NCI-H748 (cell line): ENCODE data around the gene EME1.

Source experiments
- DNase-seq: peaks from one replicate; lab custom pipeline; 2025; ENCODE audit not compliant: unreplicated experiment; lab: John Stamatoyannopoulos, UW

EME1 gene

DNA sequence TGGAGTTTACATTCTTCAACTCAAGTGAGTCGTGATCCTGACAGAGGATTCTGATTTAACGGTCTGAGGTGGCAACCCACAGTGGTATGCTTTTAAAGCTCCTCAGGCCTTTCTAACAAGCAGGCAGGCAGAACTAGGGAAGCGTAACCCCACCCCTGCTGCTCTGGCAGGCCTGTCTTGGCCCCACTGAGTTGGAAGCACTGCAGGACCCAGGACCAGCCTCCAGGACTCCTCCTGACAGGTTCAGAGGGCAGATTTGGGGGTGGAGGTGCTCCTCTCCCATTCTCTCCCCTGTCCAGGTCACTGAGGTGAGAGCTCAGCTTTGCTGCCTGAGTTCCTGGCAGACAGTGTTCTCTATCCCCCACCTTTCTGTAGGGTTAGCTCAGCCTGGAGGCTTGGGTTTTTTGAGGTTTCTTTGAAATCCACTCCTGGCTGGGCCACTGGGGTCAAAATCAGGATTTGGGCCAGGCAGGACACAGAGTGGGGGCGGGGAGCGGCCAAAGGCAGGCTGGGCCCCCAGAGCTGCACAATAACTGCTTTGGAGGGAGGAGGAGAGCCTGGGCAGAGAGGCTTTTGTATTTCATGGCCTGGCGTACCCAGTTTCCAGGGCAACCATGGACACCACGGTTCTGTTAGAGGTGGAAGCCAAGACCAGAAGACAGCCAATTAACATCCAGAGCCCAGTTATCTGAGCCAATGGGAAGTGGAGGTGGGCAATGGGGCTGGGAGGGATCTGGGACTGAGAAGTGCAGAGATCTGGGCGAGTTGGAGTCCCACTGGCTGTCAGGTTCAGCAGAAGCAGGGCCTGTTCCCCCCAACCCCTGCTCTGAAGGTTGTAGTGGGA, 9.6 kb upstream of the EME1 start:
- peak; percentile 74 for DNase-seq

GRCh38 chr17:50364061-50364458, 9.0 kb upstream of the EME1 start:
- no peak for DNase-seq

GRCh38 chr17:50364715-50365114, 8.3 kb upstream of the EME1 start:
- DNase-seq = no peak

- DNase-seq = no peak
Measured at GRCh38 chr17:50365165-50365564, 7.9 kb upstream of the EME1 start.

- no peak for DNase-seq
Measured at GRCh38 chr17:50365649-50366393, 7.2 kb upstream of the EME1 start.

DNA sequence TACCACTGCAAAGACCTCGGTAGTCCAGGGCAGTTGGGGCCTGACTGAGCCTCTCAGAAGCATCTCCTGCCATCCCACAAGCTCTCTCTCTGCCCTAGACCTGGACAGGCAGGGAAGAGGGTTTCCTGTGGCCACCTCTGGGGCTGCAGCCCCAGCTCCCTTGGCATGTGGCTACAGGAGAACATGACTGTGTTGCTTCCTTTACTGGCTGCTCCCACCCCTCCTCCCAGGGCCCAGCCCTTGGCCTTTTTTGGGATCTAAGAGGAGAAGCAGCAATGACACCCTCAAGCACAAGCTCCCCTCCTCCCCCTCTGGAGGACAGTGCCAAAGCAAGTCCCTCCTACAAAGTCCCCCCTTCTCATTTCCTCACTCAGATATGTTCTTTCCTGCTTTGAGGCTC, 5.6 kb upstream of the EME1 start:
- DNase-seq = no peak

DNA sequence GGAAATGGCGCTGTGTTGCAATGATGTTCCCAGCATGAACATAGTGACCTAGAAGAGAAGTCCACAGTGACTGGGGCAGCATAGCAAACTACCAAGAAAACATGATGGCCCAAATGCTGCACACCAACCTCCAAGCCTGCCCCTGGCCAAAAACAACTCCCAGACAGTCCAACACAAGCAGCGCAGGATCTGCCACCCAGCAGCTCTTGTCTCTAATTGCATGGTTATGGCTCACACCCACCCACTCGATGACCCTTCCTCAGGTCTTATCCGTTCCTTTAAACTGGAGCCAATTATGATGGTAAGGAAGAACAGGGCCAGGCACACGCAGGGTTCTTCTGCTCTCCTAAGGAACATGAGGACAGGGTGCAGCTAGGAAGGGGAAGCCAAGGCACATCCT, 3.0 kb upstream of the EME1 start:
- DNase-seq = no peak

DNA sequence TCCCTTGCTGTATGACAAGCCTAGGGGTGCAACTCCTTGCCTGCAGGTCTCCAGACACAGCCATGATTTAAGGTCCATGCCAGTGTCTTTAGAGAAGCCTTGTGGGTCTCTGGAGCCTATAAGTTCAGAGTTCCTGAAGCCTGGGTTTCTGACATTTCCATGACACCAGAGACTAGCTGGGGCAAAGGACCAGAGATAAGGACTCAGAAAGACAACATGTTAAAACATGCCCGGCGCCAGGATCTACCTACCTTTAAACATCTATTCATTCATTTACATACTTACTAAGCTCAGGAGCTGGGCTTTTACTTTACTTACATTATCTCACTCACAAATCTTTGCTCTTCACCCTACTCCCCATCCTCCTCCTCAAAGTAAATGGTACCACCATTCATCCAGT, 1.5 kb upstream of the EME1 start:
- DNase-seq = no peak

DNA sequence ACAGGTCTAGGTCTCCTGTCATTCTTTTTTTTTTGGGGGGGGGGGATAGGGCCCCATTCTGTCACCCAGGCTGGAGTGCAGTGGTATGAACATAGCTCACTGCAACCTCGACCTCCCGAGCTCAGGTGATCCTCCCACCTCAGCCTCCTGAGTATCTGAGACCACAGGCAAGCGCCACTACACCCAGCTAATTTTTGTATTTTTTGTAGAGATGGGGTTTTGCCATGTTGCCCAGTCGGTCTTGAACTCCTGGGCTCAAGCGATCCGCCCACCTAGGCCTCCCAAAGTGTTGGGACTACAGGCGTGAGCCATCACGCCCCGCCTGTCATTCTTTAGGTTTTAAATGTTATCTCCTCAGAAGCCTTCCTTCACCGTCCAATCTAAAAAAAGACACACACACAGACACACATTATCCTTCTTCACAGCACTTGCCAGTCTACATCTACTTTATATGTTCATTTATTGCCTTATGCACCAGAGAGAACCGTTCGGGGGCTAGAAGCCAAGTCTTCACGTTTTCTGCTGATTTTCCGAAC, 739 bp upstream of the EME1 start:
- no peak for DNase-seq

GRCh38 chr17:50373705-50374104, 676 bp downstream of the EME1 start:
- DNase-seq = no peak

- DNase-seq = peak; percentile 74
Measured at GRCh38 chr17:50375858-50376538, 3.0 kb downstream of the EME1 start.

GRCh38 chr17:50379351-50380132, 6.5 kb downstream of the EME1 start:
- DNase-seq = no peak

GRCh38 chr17:50380369-50381259, 7.6 kb downstream of the EME1 start:
- DNase-seq = no peak

DNA sequence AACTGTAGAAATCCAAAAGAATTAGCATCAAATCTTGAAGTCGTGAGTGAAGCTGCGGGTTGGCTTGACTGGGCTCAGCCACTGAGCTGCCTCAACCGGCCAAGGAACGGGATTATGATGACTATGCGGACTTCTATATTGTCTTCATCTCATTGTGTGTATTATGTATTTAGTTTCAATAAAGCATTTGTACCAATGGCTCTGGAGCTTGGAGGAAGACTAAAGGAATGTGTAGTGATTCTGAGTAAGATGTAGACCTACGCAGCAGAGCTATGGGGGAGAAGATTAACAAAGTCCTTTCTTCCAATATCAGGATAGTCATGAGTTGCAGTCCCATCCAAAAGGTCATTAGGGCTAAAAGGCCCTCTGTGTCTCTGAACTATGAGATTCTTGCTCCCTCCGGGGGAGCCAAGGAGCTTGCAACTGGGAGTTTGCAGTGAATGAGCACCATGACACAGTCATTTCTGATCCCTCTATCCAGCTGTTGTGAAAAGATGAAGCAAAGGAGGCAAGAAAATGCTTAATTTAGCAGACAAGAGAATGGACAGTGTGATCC, 8.3 kb downstream of the EME1 start:
- DNase-seq = no peak

DNA sequence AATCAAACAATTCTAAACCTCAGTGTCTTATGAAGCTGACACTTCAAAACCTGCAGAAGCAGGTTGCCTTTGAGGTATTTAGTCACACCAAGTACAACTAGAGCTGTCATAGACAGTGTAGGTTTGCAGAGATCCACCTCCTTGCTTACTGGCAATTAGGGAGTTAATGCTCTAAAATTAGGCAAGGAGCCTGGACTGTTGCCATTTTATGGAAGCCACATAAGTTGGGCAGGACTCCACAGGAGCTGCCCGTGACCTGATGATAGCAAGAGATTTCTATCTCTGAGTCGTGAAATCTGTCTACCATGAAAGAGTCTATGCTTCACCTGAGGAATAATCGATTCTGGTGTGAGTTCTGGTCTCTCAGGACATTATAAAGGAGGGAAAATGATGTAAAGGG, 8.9 kb downstream of the EME1 start:
- DNase-seq = no peak

DNA sequence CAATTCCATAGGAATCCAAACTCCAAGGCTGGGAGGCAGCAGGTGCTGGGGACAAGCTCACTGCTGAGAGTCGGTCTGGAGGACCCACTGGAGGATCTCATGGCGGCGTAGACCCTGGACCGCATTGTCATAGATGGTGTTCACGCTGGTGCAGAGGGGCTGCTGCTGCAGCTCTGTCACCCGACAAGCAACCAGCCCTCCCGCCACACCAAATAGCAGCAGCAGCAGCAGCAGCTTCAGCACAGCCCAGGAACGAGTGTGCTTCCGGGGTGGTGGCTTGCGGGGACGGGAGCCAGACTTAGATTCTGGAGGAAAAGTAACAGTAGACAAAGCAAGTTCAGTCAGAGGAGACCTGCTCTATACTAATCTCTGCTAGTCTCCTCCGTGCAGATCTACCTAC, 9.9 kb downstream of the EME1 start:
- DNase-seq = no peak

DNA sequence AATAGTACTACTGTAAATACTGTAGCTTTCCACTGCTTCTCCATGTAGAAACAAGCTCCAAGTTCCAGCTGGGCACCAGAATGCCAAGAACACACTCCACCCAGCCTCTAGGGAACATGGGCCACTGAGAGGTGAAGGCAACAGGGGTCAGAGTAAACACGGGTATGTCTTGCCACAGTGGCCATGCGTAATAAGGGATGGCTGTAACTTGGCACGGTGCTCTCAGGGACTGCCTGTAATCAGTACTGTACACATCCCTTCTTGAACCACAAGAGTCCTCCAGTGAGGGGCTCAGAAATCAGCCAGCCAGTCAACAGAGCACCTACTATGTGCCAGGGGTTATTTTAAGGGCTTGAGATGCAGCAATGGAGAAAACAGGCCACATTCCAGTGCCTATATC, 13.5 kb downstream of the EME1 start:
- DNase-seq = no peak

DNA sequence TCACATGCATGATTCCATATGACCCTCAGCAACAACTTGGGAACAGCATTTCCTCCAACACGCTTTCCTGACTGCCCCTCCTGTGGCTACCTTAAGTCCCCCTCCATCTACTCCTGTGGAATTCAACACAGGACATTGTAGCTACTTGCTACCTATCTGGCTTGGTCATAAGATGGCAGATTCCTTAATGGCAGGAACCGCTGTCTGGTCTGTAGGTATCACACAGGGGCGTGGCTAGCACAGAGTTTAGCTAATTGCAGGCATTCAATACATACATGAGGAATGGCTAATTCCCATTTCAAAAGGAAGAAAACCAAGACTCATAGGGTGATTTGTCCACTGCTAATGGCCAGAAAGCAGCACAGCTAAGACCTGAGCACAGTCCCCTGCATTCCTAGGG, 15.7 kb downstream of the EME1 start:
- no peak for DNase-seq

DNA sequence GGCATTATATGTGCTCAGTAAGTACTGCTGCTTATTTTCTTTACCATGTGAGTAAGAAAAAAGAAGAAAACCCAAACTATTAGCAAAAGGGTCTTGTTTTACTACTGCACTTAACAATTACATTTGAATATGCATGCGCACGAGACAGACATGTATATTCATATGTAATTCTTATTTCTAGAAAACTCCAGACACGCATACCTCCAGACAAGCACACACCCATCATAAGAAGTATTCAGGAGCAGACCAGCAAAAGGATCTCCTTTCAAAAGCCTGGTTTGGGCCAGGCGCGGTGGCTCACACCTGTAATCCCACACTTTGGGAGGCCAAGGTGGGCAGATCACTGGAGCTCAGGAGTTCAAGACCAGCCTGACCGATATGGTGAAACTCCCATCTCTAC, 16.5 kb downstream of the EME1 start:
- DNase-seq = no peak

GRCh38 chr17:50392621-50393020, 19.6 kb downstream of the EME1 start:
- DNase-seq = no peak
